Measurements from ENCODE around the gene SLC40A1. TPM values are rescaled to one million over a fixed set of nuclear protein-coding genes. Genes with fewer than 3 reads are reported as not detected.
A peak's percentile ranks its signal among the peaks of the same experiment; 100 is the strongest.

The SLC40A1 gene
- total and polyA plus RNA-seq, 2 of the 13 experiments (the other 11 are each of a cell fraction or from before 2014, with no cell fraction given): 10.6 to 24.9 TPM

DNA sequence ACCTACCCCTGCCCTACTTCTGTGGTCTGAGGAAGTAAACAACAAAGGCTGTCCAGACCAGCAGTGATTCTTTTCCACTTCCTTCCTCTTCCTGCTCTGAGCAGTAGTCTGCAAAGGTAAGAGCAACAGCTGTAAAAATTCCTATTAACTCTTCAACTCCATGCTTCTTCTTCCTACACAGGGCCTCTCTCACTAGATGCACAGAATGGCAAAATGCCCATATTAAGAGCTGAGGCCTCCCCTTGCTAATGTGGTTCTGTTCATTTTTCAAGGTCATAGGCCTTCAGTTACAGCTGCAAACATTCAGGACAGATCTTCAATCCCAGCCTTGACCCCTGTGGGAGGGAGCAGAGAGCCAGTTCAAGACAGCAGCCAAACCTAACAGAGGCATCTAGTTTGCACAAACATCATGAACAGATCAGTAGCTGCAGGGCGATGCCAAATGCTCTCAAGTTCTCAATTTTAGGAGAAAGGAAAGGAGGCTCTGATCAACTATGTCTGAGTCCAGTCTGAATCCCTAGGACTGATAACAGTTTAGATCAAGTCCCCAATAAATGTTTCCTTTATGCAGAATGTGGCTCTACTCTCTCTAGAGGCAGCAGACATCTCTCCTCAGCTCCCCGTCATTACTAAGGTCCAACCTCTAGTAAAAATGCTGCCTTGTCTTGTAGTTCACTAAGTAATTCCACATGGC is 20.9 kb downstream of the SLC40A1 start (continued):
- TF ChIP-seq ZBTB7B (CRISPR knock-in tag; IDR thresholded peaks at IDR 0.05): peak; percentile 49; the same call in 1 of the 2 replicates
- TF ChIP-seq ZNF552 (CRISPR knock-in tag; IDR thresholded peaks at IDR 0.05; ENCODE audit: borderline replicate concordance): no peak
- TF ChIP-seq, protein P1, sequence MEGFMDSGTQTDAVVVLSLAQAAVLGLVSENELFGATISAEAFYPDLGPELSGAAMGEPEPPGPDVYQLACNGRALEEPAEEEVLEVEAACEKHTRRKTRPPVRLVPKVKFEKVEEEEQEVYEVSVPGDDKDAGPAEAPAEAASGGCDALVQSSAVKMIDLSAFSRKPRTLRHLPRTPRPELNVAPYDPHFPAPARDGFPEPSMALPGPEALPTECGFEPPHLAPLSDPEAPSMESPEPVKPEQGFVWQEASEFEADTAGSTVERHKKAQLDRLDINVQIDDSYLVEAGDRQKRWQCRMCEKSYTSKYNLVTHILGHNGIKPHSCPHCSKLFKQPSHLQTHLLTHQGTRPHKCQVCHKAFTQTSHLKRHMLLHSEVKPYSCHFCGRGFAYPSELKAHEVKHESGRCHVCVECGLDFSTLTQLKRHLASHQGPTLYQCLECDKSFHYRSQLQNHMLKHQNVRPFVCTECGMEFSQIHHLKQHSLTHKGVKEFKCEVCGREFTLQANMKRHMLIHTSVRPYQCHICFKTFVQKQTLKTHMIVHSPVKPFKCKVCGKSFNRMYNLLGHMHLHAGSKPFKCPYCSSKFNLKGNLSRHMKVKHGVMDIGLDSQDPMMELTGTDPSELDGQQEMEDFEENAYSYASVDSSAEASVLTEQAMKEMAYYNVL (CRISPR knock-in tag; IDR thresholded peaks at IDR 0.05; ENCODE audit: borderline replicate concordance): no peak
- no peak for TF ChIP-seq KLF15 (CRISPR knock-in tag; IDR thresholded peaks at IDR 0.05; ENCODE audit: borderline replicate concordance)
- TF ChIP-seq ZSCAN30 (CRISPR knock-in tag; IDR thresholded peaks at IDR 0.05): 0 out of 2 replicates have a peak, but pooled peaks have one; percentile 40
- TF ChIP-seq, protein P2, sequence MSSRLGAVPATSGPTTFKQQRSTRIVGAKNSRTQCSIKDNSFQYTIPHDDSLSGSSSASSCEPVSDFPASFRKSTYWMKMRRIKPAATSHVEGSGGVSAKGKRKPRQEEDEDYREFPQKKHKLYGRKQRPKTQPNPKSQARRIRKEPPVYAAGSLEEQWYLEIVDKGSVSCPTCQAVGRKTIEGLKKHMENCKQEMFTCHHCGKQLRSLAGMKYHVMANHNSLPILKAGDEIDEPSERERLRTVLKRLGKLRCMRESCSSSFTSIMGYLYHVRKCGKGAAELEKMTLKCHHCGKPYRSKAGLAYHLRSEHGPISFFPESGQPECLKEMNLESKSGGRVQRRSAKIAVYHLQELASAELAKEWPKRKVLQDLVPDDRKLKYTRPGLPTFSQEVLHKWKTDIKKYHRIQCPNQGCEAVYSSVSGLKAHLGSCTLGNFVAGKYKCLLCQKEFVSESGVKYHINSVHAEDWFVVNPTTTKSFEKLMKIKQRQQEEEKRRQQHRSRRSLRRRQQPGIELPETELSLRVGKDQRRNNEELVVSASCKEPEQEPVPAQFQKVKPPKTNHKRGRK (CRISPR knock-in tag; IDR thresholded peaks at IDR 0.05): no peak
- TF ChIP-seq YEATS4 (CRISPR knock-in tag; IDR thresholded peaks at IDR 0.05; ENCODE audit: borderline replicate concordance): no peak
- peak; percentile 25 for TF ChIP-seq XRCC5 (optimal IDR thresholded peaks at IDR 0.05; ENCODE audit: low read length)
- TF ChIP-seq JUNB (CRISPR knock-in tag; IDR thresholded peaks at IDR 0.05; ENCODE audit: borderline replicate concordance): no peak
- no peak for TF ChIP-seq ZSCAN29 (CRISPR knock-in tag; conservative IDR thresholded peaks at IDR 0.05)
- no peak for TF ChIP-seq ZNF10 (CRISPR knock-in tag; IDR thresholded peaks at IDR 0.05; ENCODE audit: borderline replicate concordance, low read depth)
- TF ChIP-seq NAIF1 (CRISPR knock-in tag; IDR thresholded peaks at IDR 0.05; ENCODE audit: borderline replicate concordance): no peak
- no peak for TF ChIP-seq ZFP41 (CRISPR knock-in tag; IDR thresholded peaks at IDR 0.05; ENCODE audit: borderline replicate concordance)
- no peak for TF ChIP-seq MAFK (conservative IDR thresholded peaks at IDR 0.05 in 1 of 2, IDR thresholded peaks at IDR 0.05 in 1 of 2; ENCODE audit: low read length in 2 of 2)
- TF ChIP-seq ZNF354B (CRISPR knock-in tag; IDR thresholded peaks at IDR 0.05): no peak
- 0 out of 2 replicates have a peak, but pooled peaks have one; percentile 52 for TF ChIP-seq ZNF547 (CRISPR knock-in tag; IDR thresholded peaks at IDR 0.05)
- no peak for TF ChIP-seq HNRNPL (IDR thresholded peaks at IDR 0.05; ENCODE audit: low read depth, low read length)
- no peak for TF ChIP-seq KLF11 (CRISPR knock-in tag; IDR thresholded peaks at IDR 0.05)
- TF ChIP-seq ZNF446 (CRISPR knock-in tag; IDR thresholded peaks at IDR 0.05): no peak
- peak; percentile 93 for TF ChIP-seq ZNF652 (CRISPR knock-in tag; IDR thresholded peaks at IDR 0.05; ENCODE audit: borderline replicate concordance, low read depth)
- TF ChIP-seq, protein P3, sequence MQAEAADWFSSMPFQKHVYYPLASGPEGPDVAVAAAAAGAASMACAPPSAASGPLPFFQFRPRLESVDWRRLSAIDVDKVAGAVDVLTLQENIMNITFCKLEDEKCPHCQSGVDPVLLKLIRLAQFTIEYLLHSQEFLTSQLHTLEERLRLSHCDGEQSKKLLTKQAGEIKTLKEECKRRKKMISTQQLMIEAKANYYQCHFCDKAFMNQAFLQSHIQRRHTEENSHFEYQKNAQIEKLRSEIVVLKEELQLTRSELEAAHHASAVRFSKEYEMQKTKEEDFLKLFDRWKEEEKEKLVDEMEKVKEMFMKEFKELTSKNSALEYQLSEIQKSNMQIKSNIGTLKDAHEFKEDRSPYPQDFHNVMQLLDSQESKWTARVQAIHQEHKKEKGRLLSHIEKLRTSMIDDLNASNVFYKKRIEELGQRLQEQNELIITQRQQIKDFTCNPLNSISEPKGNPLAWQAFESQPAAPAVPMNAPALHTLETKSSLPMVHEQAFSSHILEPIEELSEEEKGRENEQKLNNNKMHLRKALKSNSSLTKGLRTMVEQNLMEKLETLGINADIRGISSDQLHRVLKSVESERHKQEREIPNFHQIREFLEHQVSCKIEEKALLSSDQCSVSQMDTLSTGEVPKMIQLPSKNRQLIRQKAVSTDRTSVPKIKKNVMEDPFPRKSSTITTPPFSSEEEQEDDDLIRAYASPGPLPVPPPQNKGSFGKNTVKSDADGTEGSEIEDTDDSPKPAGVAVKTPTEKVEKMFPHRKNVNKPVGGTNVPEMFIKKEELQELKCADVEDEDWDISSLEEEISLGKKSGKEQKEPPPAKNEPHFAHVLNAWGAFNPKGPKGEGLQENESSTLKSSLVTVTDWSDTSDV (CRISPR knock-in tag; IDR thresholded peaks at IDR 0.05): no peak
- TF ChIP-seq ZFY (CRISPR knock-in tag; IDR thresholded peaks at IDR 0.05): peak; percentile 37; the same call in 1 of the 2 replicates
- TF ChIP-seq MIER3 (CRISPR knock-in tag; IDR thresholded peaks at IDR 0.05; ENCODE audit: borderline replicate concordance): peak; percentile 37; the same call in 1 of the 2 replicates
- TF ChIP-seq ZNF780A (CRISPR knock-in tag; IDR thresholded peaks at IDR 0.05): no peak
- no peak for TF ChIP-seq TSC22D2 (CRISPR knock-in tag; IDR thresholded peaks at IDR 0.05; ENCODE audit: borderline replicate concordance)
